Measurements from ENCODE around the gene CLDND2.

The CLDND2 gene

GRCh38 chr19:51377422-51377821 is 8.6 kb upstream of the CLDND2 start:
- Histone ChIP-seq H3K4me1 (ENCODE audit: insufficient read depth, low read length) (peaks cover 29% of the 10 kb centered on the region), H3K4me2 (ENCODE audit: insufficient read depth, low read length) (no peak overlapping the region), H3K9ac (ENCODE audit: low read depth, low read length) (no peak overlapping the region), H3K27me3 (ENCODE audit: insufficient read depth, low read length, poor library complexity) (no peaks in the 10 kb centered on the region), H3K79me2 (ENCODE audit: insufficient read depth, low read length) (no peaks in the 10 kb centered on the region), H3K27ac (ENCODE audit: low read length) (no peak overlapping the region), H3K4me3 (ENCODE audit: low read depth in 1 of 2, low read length in 2 of 2) (no peak overlapping the region), H3K36me3 (ENCODE audit: insufficient read depth, low read length) (no peaks in the 10 kb centered on the region), H2AFZ (ENCODE audit: low read depth, low read length) (no peak overlapping the region), H3K9me3 (ENCODE audit: insufficient read depth, low read length, severe bottlenecking) (peaks cover 4% of the 10 kb centered on the region), H4K20me1 (ENCODE audit: insufficient read depth, low read length) (no peaks in the 10 kb centered on the region)
- TF ChIP-seq CTCF (IDR thresholded peaks at IDR 0.05; ENCODE audit: borderline replicate concordance, extremely low read depth, low read length, poor library complexity, severe bottlenecking) (no peak), EZH2 (IDR thresholded peaks at IDR 0.05; ENCODE audit: borderline replicate concordance, low read depth, low read length, severe bottlenecking) (no peak)
- DNase-seq = no peak
- no peak for ATAC-seq (ENCODE audit: insufficient read depth, low read depth)

- no peaks in the 10 kb centered on the region for H3K27me3 ChIP-seq (ENCODE audit: insufficient read depth, low read length, poor library complexity)
- no peak overlapping the region for H3K9ac ChIP-seq (ENCODE audit: low read depth, low read length)
- peaks cover 47% of the 10 kb centered on the region for H3K4me1 ChIP-seq (ENCODE audit: insufficient read depth, low read length)
- no peak overlapping the region for H3K4me3 ChIP-seq (ENCODE audit: low read depth in 1 of 2, low read length in 2 of 2)
- H3K9me3 ChIP-seq (ENCODE audit: insufficient read depth, low read length, severe bottlenecking) = no peaks in the 10 kb centered on the region
- no peaks in the 10 kb centered on the region for H4K20me1 ChIP-seq (ENCODE audit: insufficient read depth, low read length)
- no peaks in the 10 kb centered on the region for H3K36me3 ChIP-seq (ENCODE audit: insufficient read depth, low read length)
- TF ChIP-seq CTCF (IDR thresholded peaks at IDR 0.05; ENCODE audit: borderline replicate concordance, extremely low read depth, low read length, poor library complexity, severe bottlenecking) = no peak
- TF ChIP-seq EZH2 (IDR thresholded peaks at IDR 0.05; ENCODE audit: borderline replicate concordance, low read depth, low read length, severe bottlenecking) = no peak
- H3K79me2 ChIP-seq (ENCODE audit: insufficient read depth, low read length) = peaks cover 5% of the 10 kb centered on the region; the same call in 1 of the 2 replicates
- no peak overlapping the region for H3K27ac ChIP-seq (ENCODE audit: low read length)
- H2AFZ ChIP-seq (ENCODE audit: low read depth, low read length) = no peak overlapping the region
- no peak overlapping the region for H3K4me2 ChIP-seq (ENCODE audit: insufficient read depth, low read length)
- DNase-seq (peak; percentile 59), ATAC-seq (ENCODE audit: insufficient read depth, low read depth) (no peak)
Observed at GRCh38 chr19:51375504-51376221, 6.9 kb upstream of the CLDND2 start.

- Histone ChIP-seq H3K9me3 (ENCODE audit: insufficient read depth, low read length, severe bottlenecking) (no peaks in the 10 kb centered on the region), H4K20me1 (ENCODE audit: insufficient read depth, low read length) (no peaks in the 10 kb centered on the region), H3K27me3 (ENCODE audit: insufficient read depth, low read length, poor library complexity) (no peaks in the 10 kb centered on the region), H3K4me1 (ENCODE audit: insufficient read depth, low read length) (peaks cover 62% of the 10 kb centered on the region), H3K9ac (ENCODE audit: low read depth, low read length) (peak within 1 kb of the TSS; percentile 69), H3K4me3 (ENCODE audit: low read depth in 1 of 2, low read length in 2 of 2) (peak within 1 kb of the TSS; percentile 7 to 57; a peak in 3 of 4 replicates), H3K79me2 (ENCODE audit: insufficient read depth, low read length) (peaks cover 5% of the 10 kb centered on the region; the same call in 1 of the 2 replicates), H3K27ac (ENCODE audit: low read length) (peak within 1 kb of the TSS; percentile 89), H3K36me3 (ENCODE audit: insufficient read depth, low read length) (no peaks in the 10 kb centered on the region), H3K4me2 (ENCODE audit: insufficient read depth, low read length) (peak within 1 kb of the TSS; percentile 83), H2AFZ (ENCODE audit: low read depth, low read length) (peak within 1 kb of the TSS; percentile 48)
- DNase-seq (peak; percentile 93), ATAC-seq (ENCODE audit: insufficient read depth, low read depth) (peak; percentile 87)
- TF ChIP-seq EZH2 (IDR thresholded peaks at IDR 0.05; ENCODE audit: borderline replicate concordance, low read depth, low read length, severe bottlenecking) (no peak), CTCF (IDR thresholded peaks at IDR 0.05; ENCODE audit: borderline replicate concordance, extremely low read depth, low read length, poor library complexity, severe bottlenecking) (no peak)
Observed at GRCh38 chr19:51372649-51373504, 4.1 kb upstream of the CLDND2 start, which contains the start of gene NKG7. TSS of gene NKG7 (minus strand) at chr19:51372654. CDS start at chr19:51372535, 119 bp downstream.
